HG02885 (cell line): ENCODE data around the gene BRAT1.
"Not testable (repeated sequence)": the region's sequence is repeated elsewhere in the genome, so short reads cannot be mapped to it uniquely, and the experiment has no call there.

Source experiments
- ATAC-seq: cut with Tn5 transposase; IDR thresholded peaks from one replicate; pipeline ENCODE4 v1.9.1; 2021; ENCODE audit warnings: mild to moderate bottlenecking; ENCODE audit not compliant: unreplicated experiment, poor library complexity

The BRAT1 gene

GRCh38 chr7:2541291-2542010 is 13.9 kb downstream of the BRAT1 start:
- no peak for ATAC-seq

GRCh38 chr7:2540641-2541051 is 14.7 kb downstream of the BRAT1 start:
- ATAC-seq = no peak

GRCh38 chr7:2540133-2540532 is 15.2 kb downstream of the BRAT1 start:
- no peak for ATAC-seq

- no peak for ATAC-seq
Measured at GRCh38 chr7:2539031-2539911, 16.1 kb downstream of the BRAT1 start.

- ATAC-seq = no peak
Measured at GRCh38 chr7:2537981-2538851, 17.1 kb downstream of the BRAT1 start.

- ATAC-seq = not testable (repeated sequence)
Measured at GRCh38 chr7:2535872-2536627, 19.3 kb downstream of the BRAT1 start.

- not testable (repeated sequence) for ATAC-seq
Measured at GRCh38 chr7:2534214-2534613, 21.1 kb downstream of the BRAT1 start.

GRCh38 chr7:2533566-2533965 is 21.8 kb downstream of the BRAT1 start:
- not testable (repeated sequence) for ATAC-seq

- ATAC-seq = not testable (repeated sequence)
Measured at GRCh38 chr7:2532816-2533215, 22.5 kb downstream of the BRAT1 start.

GRCh38 chr7:2532199-2532772 is 23.0 kb downstream of the BRAT1 start:
- not testable (repeated sequence) for ATAC-seq

- not testable (repeated sequence) for ATAC-seq
Measured at GRCh38 chr7:2531796-2532110, 23.6 kb downstream of the BRAT1 start.

- ATAC-seq = not testable (repeated sequence)
Measured at GRCh38 chr7:2530994-2531795, 24.1 kb downstream of the BRAT1 start.

GRCh38 chr7:2530071-2530987 is 25.0 kb downstream of the BRAT1 start:
- ATAC-seq = no peak

- no peak for ATAC-seq
Measured at GRCh38 chr7:2529161-2530070, 25.9 kb downstream of the BRAT1 start.

- no peak for ATAC-seq
Measured at GRCh38 chr7:2528481-2529095, 26.7 kb downstream of the BRAT1 start.
